ENCODE measurements around the gene CHID1. TPM values are rescaled to one million over a fixed set of nuclear protein-coding genes. Genes with fewer than 3 reads are reported as not detected.

Gene CHID1
- total RNA-seq, 3 donors from 2014 or later: 58.3 to 79.5 (median 68.3) TPM

- H3K36me3 ChIP-seq: peaks cover 21% of the 10 kb centered on the region
- peaks cover 6 to 9% of the 10 kb centered on the region in 2 donors for H3K4me1 ChIP-seq
- H3K27me3 ChIP-seq: no peaks in the 10 kb centered on the region
- H3K4me3 ChIP-seq: no peak overlapping the region
- intact Hi-C loops (cut with DNase I; ENCODE audit: low total_unique reads): no loop called here
- TF ChIP-seq CTCF (IDR thresholded peaks at IDR 0.05) (no peak), POLR2A (IDR thresholded peaks at IDR 0.05) (no peak), POLR2AphosphoS5 (IDR thresholded peaks at IDR 0.05) (no peak)
- H3K27ac ChIP-seq: no peak overlapping the region
- H3K9me3 ChIP-seq: no peaks in the 10 kb centered on the region
- DNase-seq (ENCODE audit: low spot score in 2 of 2): no peak
These were observed 4.7 kb downstream of the CHID1 start for GRCh38 chr11:905952-906351.

GRCh38 chr11:904380-904779 lies 6.2 kb downstream of the CHID1 start:
- H3K27ac ChIP-seq: no peak overlapping the region
- DNase-seq (ENCODE audit: low spot score in 2 of 2): no peak
- H3K27me3 ChIP-seq: no peaks in the 10 kb centered on the region
- H3K4me3 ChIP-seq: no peak overlapping the region
- H3K4me1 ChIP-seq: peaks cover under 1% of the 10 kb centered on the region in 2 donors
- no peak for TF ChIP-seq CTCF (IDR thresholded peaks at IDR 0.05)
- no peak for TF ChIP-seq POLR2A (IDR thresholded peaks at IDR 0.05)
- no peak for TF ChIP-seq POLR2AphosphoS5 (IDR thresholded peaks at IDR 0.05)
- intact Hi-C loops (cut with DNase I; ENCODE audit: low total_unique reads): no loop called here
- H3K36me3 ChIP-seq: peaks cover 24% of the 10 kb centered on the region
- no peaks in the 10 kb centered on the region for H3K9me3 ChIP-seq

- intact Hi-C loops (cut with DNase I; ENCODE audit: low total_unique reads): no loop called here
- Histone ChIP-seq H3K27ac (no peak overlapping the region), H3K9me3 (no peaks in the 10 kb centered on the region), H3K36me3 (peaks cover 24% of the 10 kb centered on the region), H3K4me1 (no peaks in the 10 kb centered on the region), H3K4me3 (no peak overlapping the region), H3K27me3 (no peaks in the 10 kb centered on the region)
- no peak for TF ChIP-seq POLR2A (IDR thresholded peaks at IDR 0.05)
- no peak for TF ChIP-seq CTCF (IDR thresholded peaks at IDR 0.05)
- TF ChIP-seq POLR2AphosphoS5 (IDR thresholded peaks at IDR 0.05): no peak
- DNase-seq (ENCODE audit: low spot score in 2 of 2): no peak
These were observed 9.1 kb downstream of the CHID1 start for GRCh38 chr11:901452-902061.

- Histone ChIP-seq H3K4me3 (no peak overlapping the region), H3K4me1 (no peaks in the 10 kb centered on the region), H3K27me3 (no peaks in the 10 kb centered on the region), H3K36me3 (peaks cover 24% of the 10 kb centered on the region), H3K27ac (no peak overlapping the region), H3K9me3 (no peaks in the 10 kb centered on the region)
- no peak for DNase-seq (ENCODE audit: low spot score in 2 of 2)
- TF ChIP-seq CTCF (IDR thresholded peaks at IDR 0.05): no peak
- no peak for TF ChIP-seq POLR2A (IDR thresholded peaks at IDR 0.05)
- no peak for TF ChIP-seq POLR2AphosphoS5 (IDR thresholded peaks at IDR 0.05)
- intact Hi-C loops (cut with DNase I; ENCODE audit: low total_unique reads): no loop called here
These were observed 10.1 kb downstream of the CHID1 start for GRCh38 chr11:900545-900944.

- intact Hi-C loops (cut with DNase I; ENCODE audit: low total_unique reads): no loop called here
- Histone ChIP-seq H3K9me3 (no peaks in the 10 kb centered on the region), H3K36me3 (peaks cover 24% of the 10 kb centered on the region), H3K4me3 (no peak overlapping the region), H3K27me3 (no peaks in the 10 kb centered on the region), H3K27ac (no peak overlapping the region), H3K4me1 (no peaks in the 10 kb centered on the region)
- no peak for DNase-seq (ENCODE audit: low spot score in 2 of 2)
- TF ChIP-seq POLR2AphosphoS5 (IDR thresholded peaks at IDR 0.05): no peak
- no peak for TF ChIP-seq POLR2A (IDR thresholded peaks at IDR 0.05)
- TF ChIP-seq CTCF (IDR thresholded peaks at IDR 0.05): no peak
These were observed 10.9 kb downstream of the CHID1 start for GRCh38 chr11:899724-900123.

All from breast epithelium (tissue), 4 donors.